ENCODE measurements around the gene MAP1A. TPM values are rescaled to one million over a fixed set of nuclear protein-coding genes. Genes with fewer than 3 reads are reported as not detected.

MAP1A gene
- total and polyA plus RNA-seq, 3 experiments from 2014 or later, result 0.09 to 0.92 (median 0.75) TPM

- DNase-seq, result no peak
- Histone ChIP-seq H3K36me3 (ENCODE audit: insufficient read depth, low read length) (no peaks in the 10 kb centered on the region), H3K27ac (ENCODE audit: low read depth, low read length) (no peak overlapping the region), H3K9me3 (ENCODE audit: low read length) (no peaks in the 10 kb centered on the region), H3K27me3 (ENCODE audit: insufficient read depth, low read length, poor library complexity, severe bottlenecking) (no peaks in the 10 kb centered on the region), H3K4me3 (ENCODE audit: low read length) (no peak overlapping the region), H3K4me1 (ENCODE audit: insufficient read depth, low read length) (peaks cover 10% of the 10 kb centered on the region)
- POLR2A ChIA-PET, result no interaction called here
- no peak overlapping the region for H3K4me3 Mint-ChIP-seq
- CTCF ChIA-PET, result interaction anchor here (0.7 to 1.2 kb wide), 2 partner anchors 10 to 22 kb away, joined by 3 to 4 read pairs; no protein-coding TSS in a partner anchor
- H3K36me3 Mint-ChIP-seq, result peaks cover 0 to 5% (median 3%) of the 10 kb centered on the region in 3 donors
- H3K4me1 Mint-ChIP-seq, result peaks cover 9 to 17% (median 16%) of the 10 kb centered on the region in 3 donors
- no peaks in the 10 kb centered on the region for H3K9me3 Mint-ChIP-seq
- H3K27ac Mint-ChIP-seq, result peak overlapping the region in 2 of 8 donors; percentile 7 to 38
- no peaks in the 10 kb centered on the region for H3K27me3 Mint-ChIP-seq
Observed at GRCh38 chr15:43505738-43506137, 11.7 kb upstream of the MAP1A start.

GRCh38 chr15:43508421-43508820 lies 9.0 kb upstream of the MAP1A start:
- H3K4me1 ChIP-seq (ENCODE audit: insufficient read depth, low read length), result peaks cover 16% of the 10 kb centered on the region
- no peaks in the 10 kb centered on the region for H3K9me3 Mint-ChIP-seq
- H3K27me3 ChIP-seq (ENCODE audit: insufficient read depth, low read length, poor library complexity, severe bottlenecking), result no peaks in the 10 kb centered on the region
- H3K9me3 ChIP-seq (ENCODE audit: low read length), result no peaks in the 10 kb centered on the region
- peaks cover 18 to 30% (median 30%) of the 10 kb centered on the region in 3 donors for H3K4me1 Mint-ChIP-seq
- H3K4me3 Mint-ChIP-seq, result peak overlapping the region in 3 of 7 donors; percentile 12 to 38 (median 31)
- peaks cover 0 to 5% (median 0%) of the 10 kb centered on the region in 3 donors for H3K36me3 Mint-ChIP-seq
- peaks cover 0 to 2% of the 10 kb centered on the region in 2 donors for H3K27me3 Mint-ChIP-seq
- POLR2A ChIA-PET, result no interaction called here
- no peaks in the 10 kb centered on the region for H3K36me3 ChIP-seq (ENCODE audit: insufficient read depth, low read length)
- no peak for DNase-seq
- H3K27ac ChIP-seq (ENCODE audit: low read depth, low read length), result no peak overlapping the region
- H3K27ac Mint-ChIP-seq, result peak overlapping the region in 3 of 8 donors; percentile 23 to 81 (median 47)
- no peak overlapping the region for H3K4me3 ChIP-seq (ENCODE audit: low read length)
- CTCF ChIA-PET, result no interaction called here

DNA sequence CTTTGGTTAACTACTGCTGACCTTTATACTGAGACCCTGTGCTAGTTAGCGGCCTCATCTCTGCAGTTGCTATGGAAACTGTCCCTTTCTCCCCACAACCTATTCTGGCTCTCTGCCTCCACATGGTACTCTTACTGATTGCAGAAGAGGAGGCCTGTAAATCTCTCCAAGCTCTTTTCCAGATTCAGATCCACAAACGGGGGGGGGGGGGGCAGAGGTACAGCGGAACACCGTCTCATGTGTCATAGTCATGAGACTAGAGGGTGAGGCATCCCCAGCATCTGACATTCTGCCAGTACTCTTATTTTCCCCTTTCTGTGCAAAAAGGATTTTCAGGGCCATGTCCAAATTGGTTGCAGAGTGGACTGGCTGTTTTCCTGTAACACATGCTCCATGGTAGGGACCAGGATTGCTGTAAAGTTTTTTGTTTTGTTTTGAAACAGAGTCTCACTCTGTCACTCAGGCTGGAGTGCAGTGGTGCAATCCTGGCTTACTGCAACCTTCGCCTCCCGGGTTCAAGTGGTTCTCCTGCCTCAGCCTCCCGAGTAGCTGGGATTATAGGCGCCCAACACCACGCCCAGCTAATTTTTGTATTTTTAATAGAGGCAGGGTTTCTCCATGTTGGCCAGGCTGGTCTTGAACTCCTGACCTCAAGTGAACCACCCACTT lies 8.3 kb upstream of the MAP1A start:
- H3K27ac ChIP-seq (ENCODE audit: low read depth, low read length), result peak overlapping the region; percentile 80
- ChIA-PET POLR2A (no interaction called here), CTCF (no interaction called here)
- Mint-ChIP-seq H3K36me3 (peaks cover 0 to 5% (median 0%) of the 10 kb centered on the region in 3 donors), H3K4me3 (peak overlapping the region; percentile 82 to 98 (median 94)), H3K9me3 (no peaks in the 10 kb centered on the region), H3K4me1 (peaks cover 21 to 37% (median 36%) of the 10 kb centered on the region in 3 donors), H3K27ac (peak overlapping the region in 5 of 8 donors; percentile 47 to 99 (median 98)), H3K27me3 (peaks cover 0 to 2% of the 10 kb centered on the region in 2 donors)
- no peak overlapping the region for H3K4me3 ChIP-seq (ENCODE audit: low read length)
- no peak for DNase-seq
- no peaks in the 10 kb centered on the region for H3K27me3 ChIP-seq (ENCODE audit: insufficient read depth, low read length, poor library complexity, severe bottlenecking)
- H3K9me3 ChIP-seq (ENCODE audit: low read length), result no peaks in the 10 kb centered on the region
- H3K36me3 ChIP-seq (ENCODE audit: insufficient read depth, low read length), result no peaks in the 10 kb centered on the region
- peaks cover 18% of the 10 kb centered on the region for H3K4me1 ChIP-seq (ENCODE audit: insufficient read depth, low read length)

DNA sequence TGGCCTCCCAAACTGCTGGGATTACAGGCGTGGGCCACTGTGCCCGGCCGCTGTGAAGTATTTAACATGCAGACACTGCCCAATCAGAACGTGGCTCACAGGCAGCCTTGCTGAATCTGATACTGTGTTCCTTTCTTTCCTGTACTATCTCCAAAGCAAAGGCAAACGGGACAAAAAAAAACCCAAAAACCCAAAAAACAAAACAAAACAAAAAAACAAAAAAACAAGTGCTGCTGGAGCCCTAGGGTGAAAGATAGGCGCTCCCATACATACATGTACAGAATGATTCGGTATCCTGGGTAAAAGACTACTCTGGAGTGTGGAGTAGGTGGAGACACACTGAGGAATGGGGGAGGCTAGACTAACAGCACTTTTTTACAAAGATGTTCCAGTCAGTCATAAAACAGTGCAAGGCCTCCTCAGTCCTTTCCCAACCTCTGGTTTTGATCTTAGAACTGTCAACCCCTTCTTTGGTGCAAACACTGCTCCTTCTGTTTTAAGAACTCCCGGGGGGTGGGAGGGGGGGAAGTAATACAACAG lies 7.7 kb upstream of the MAP1A start:
- CTCF ChIA-PET, result interaction anchor here (1.0 to 2.9 kb wide), 4 partner anchors 16 to 267 kb away, joined by 3 to 20 read pairs (median 6); partner anchors contain the start of genes ELL3 and TP53BP1
- peak overlapping the region; percentile 80 for H3K27ac ChIP-seq (ENCODE audit: low read depth, low read length)
- H3K9me3 ChIP-seq (ENCODE audit: low read length), result no peaks in the 10 kb centered on the region
- DNase-seq, result no peak
- Mint-ChIP-seq H3K4me1 (peaks cover 22 to 43% (median 41%) of the 10 kb centered on the region in 3 donors), H3K27me3 (peaks cover 0 to 2% of the 10 kb centered on the region in 2 donors), H3K9me3 (no peaks in the 10 kb centered on the region), H3K27ac (peak overlapping the region in 7 of 8 donors; percentile 93 to 100 (median 98)), H3K36me3 (peaks cover 0 to 5% (median 0%) of the 10 kb centered on the region in 3 donors), H3K4me3 (peak overlapping the region; percentile 91 to 98 (median 94))
- H3K4me3 ChIP-seq (ENCODE audit: low read length), result peak overlapping the region; percentile 89
- POLR2A ChIA-PET, result interaction anchor here (1.2 to 2.5 kb wide), 2 partner anchors 16 to 779 kb away, joined by 5 to 27 read pairs; partner anchors contain the start of genes GOLM2 and TP53BP1
- no peaks in the 10 kb centered on the region for H3K36me3 ChIP-seq (ENCODE audit: insufficient read depth, low read length)
- H3K4me1 ChIP-seq (ENCODE audit: insufficient read depth, low read length), result peaks cover 21% of the 10 kb centered on the region
- H3K27me3 ChIP-seq (ENCODE audit: insufficient read depth, low read length, poor library complexity, severe bottlenecking), result no peaks in the 10 kb centered on the region

- Mint-ChIP-seq H3K4me1 (peaks cover 22 to 43% (median 41%) of the 10 kb centered on the region in 3 donors), H3K27ac (peak overlapping the region; percentile 82 to 100 (median 98))
- POLR2A ChIA-PET, result interaction anchor here (1.2 to 2.5 kb wide), 3 partner anchors 17 to 778 kb away, joined by 5 to 27 read pairs (median 6); partner anchors contain the start of genes GOLM2, PDIA3 and TP53BP1
Observed at GRCh38 chr15:43510200-43511011, 7.0 kb upstream of the MAP1A start.

GRCh38 chr15:43511012-43511885 lies 6.2 kb upstream of the MAP1A start:
- H3K27ac ChIP-seq (ENCODE audit: low read depth, low read length), result peak overlapping the region; percentile 80
- H3K9me3 ChIP-seq (ENCODE audit: low read length), result no peaks in the 10 kb centered on the region
- peaks cover 21% of the 10 kb centered on the region for H3K4me1 ChIP-seq (ENCODE audit: insufficient read depth, low read length)
- Mint-ChIP-seq H3K36me3 (peaks cover 0 to 5% (median 0%) of the 10 kb centered on the region in 3 donors), H3K27me3 (peaks cover 7 to 8% of the 10 kb centered on the region in 2 donors), H3K4me3 (peak overlapping the region; percentile 91 to 98 (median 94)), H3K4me1 (peaks cover 22 to 50% (median 41%) of the 10 kb centered on the region in 3 donors), H3K9me3 (no peaks in the 10 kb centered on the region), H3K27ac (peak overlapping the region; percentile 89 to 100 (median 95))
- no peaks in the 10 kb centered on the region for H3K36me3 ChIP-seq (ENCODE audit: insufficient read depth, low read length)
- H3K4me3 ChIP-seq (ENCODE audit: low read length), result peak overlapping the region; percentile 89
- no peaks in the 10 kb centered on the region for H3K27me3 ChIP-seq (ENCODE audit: insufficient read depth, low read length, poor library complexity, severe bottlenecking)
- POLR2A ChIA-PET, result interaction anchor here (0.5 to 2.5 kb wide), 5 partner anchors 18 to 1000 kb away, joined by 3 to 27 read pairs (median 5); partner anchors contain the start of genes GOLM2, PDIA3 and TP53BP1
- CTCF ChIA-PET, result interaction anchor here (0.9 to 2.9 kb wide), 9 partner anchors 15 to 265 kb away, joined by 3 to 20 read pairs (median 4); partner anchors contain the start of genes ELL3, TP53BP1, TUBGCP4 and ZSCAN29
- peak in 2 of 5 donors; percentile 11 to 18 for DNase-seq

More at GRCh38 chr15:43510200-43511011, 7.0 kb upstream of the MAP1A start:
- Mint-ChIP-seq H3K9me3 (no peaks in the 10 kb centered on the region), H3K27me3 (peaks cover 0 to 2% of the 10 kb centered on the region in 2 donors), H3K36me3 (peaks cover 0 to 5% (median 0%) of the 10 kb centered on the region in 3 donors), H3K4me3 (peak overlapping the region; percentile 91 to 98 (median 94))
- CTCF ChIA-PET, result interaction anchor here (0.9 to 2.9 kb wide), 10 partner anchors 14 to 266 kb away, joined by 3 to 20 read pairs (median 4); partner anchors contain the start of genes ELL3, TP53BP1, TUBGCP4 and ZSCAN29
- H3K9me3 ChIP-seq (ENCODE audit: low read length), result no peaks in the 10 kb centered on the region
- H3K36me3 ChIP-seq (ENCODE audit: insufficient read depth, low read length), result no peaks in the 10 kb centered on the region
- DNase-seq, result peak; percentile 95 to 99 (median 97)
- H3K4me3 ChIP-seq (ENCODE audit: low read length), result peak overlapping the region; percentile 89
- peaks cover 21% of the 10 kb centered on the region for H3K4me1 ChIP-seq (ENCODE audit: insufficient read depth, low read length)
- H3K27ac ChIP-seq (ENCODE audit: low read depth, low read length), result peak overlapping the region; percentile 80
- no peaks in the 10 kb centered on the region for H3K27me3 ChIP-seq (ENCODE audit: insufficient read depth, low read length, poor library complexity, severe bottlenecking)

All from CD8-positive, alpha-beta memory T cell (primary cell).